GM23248 (cell line): Measurements from ENCODE around the gene LRCOL1. TPM values are rescaled to one million over a fixed set of nuclear protein-coding genes. Genes with fewer than 3 reads are reported as not detected.

Source experiments
- DNase-seq: peaks from one replicate; pipeline ENCODE4 v3.0.0-alpha.2; 2015
- H2AFZ ChIP-seq: fragments of 200-600 bp; sonication (generic); 2 replicates; pipeline ENCODE4 v1.6.1; 2016; ENCODE audit warnings: antibody characterized with exemption
- H3F3A ChIP-seq: fragments of 200-600 bp; sonication (generic); 2 replicates; pipeline ENCODE4 v1.6.1; 2016; ENCODE audit warnings: mild to moderate bottlenecking, antibody characterized with exemption, mixed run types; ENCODE audit not compliant: insufficient read depth
- H3K27ac ChIP-seq: fragments of 200-600 bp; sonication (generic); 2 replicates; pipeline ENCODE4 v1.5.1; 2016; ENCODE audit warnings: mild to moderate bottlenecking
- H3K27me3 ChIP-seq: fragments of 200-600 bp; sonication (generic); replicated peaks from 2 replicates; pipeline ENCODE4 v1.6.1; 2016; ENCODE audit warnings: mild to moderate bottlenecking; ENCODE audit not compliant: insufficient read depth
- H3K36me3 ChIP-seq: fragments of 200-600 bp; sonication (generic); 2 replicates; pipeline ENCODE4 v1.6.1; 2016; ENCODE audit warnings: low read depth, mild to moderate bottlenecking
- H3K4me1 ChIP-seq: fragments of 200-600 bp; sonication (generic); 2 replicates; pipeline ENCODE4 v1.6.1; 2016; ENCODE audit warnings: mild to moderate bottlenecking; ENCODE audit not compliant: insufficient read depth
- H3K4me2 ChIP-seq: fragments of 200-600 bp; sonication (generic); one replicate; pipeline ENCODE4 v1.6.1; 2016; ENCODE audit warnings: mild to moderate bottlenecking; ENCODE audit not compliant: unreplicated experiment
- H3K4me3 ChIP-seq: fragments of 200-600 bp; sonication (generic); 2 replicates; pipeline ENCODE4 v1.5.1; 2016; ENCODE audit warnings: mild to moderate bottlenecking
- H3K79me2 ChIP-seq: fragments of 200-600 bp; sonication (generic); 2 replicates; pipeline ENCODE4 v1.6.1; 2016; ENCODE audit warnings: mild to moderate bottlenecking; ENCODE audit not compliant: insufficient read depth
- H3K9ac ChIP-seq: fragments of 200-600 bp; sonication (generic); 2 replicates; pipeline ENCODE4 v1.6.1; 2016; ENCODE audit warnings: mild to moderate bottlenecking
- H3K9me2 ChIP-seq: fragments of 200-600 bp; sonication (generic); 2 replicates; pipeline ENCODE4 v1.6.1; 2016; ENCODE audit warnings: mixed run types, mild to moderate bottlenecking, moderate library complexity; ENCODE audit not compliant: insufficient read depth
- H3K9me3 ChIP-seq: fragments of 200-600 bp; sonication (generic); one replicate; pipeline ENCODE4 v1.6.1; 2017; ENCODE audit warnings: low read depth
- H4K20me1 ChIP-seq: fragments of 200-600 bp; sonication (generic); 2 replicates; pipeline ENCODE4 v1.6.0; 2016; ENCODE audit not compliant: insufficient read depth
- EZH2 ChIP-seq: fragments of 200-600 bp; sonication (generic); IDR thresholded peaks from 2 replicates; pipeline ENCODE4 v1.6.1; 2018; ENCODE audit warnings: antibody characterized with exemption, mild to moderate bottlenecking; ENCODE audit not compliant: insufficient read depth, poor library complexity, severe bottlenecking
- EZH2phosphoT487 ChIP-seq: fragments of 200-600 bp; sonication (generic); IDR thresholded peaks from 2 replicates; pipeline ENCODE4 v1.6.1; 2018; ENCODE audit warnings: antibody characterized with exemption, moderate library complexity, mild to moderate bottlenecking, low read depth; ENCODE audit not compliant: insufficient read depth
- WGBS, 2 experiments: methylation state at CpG; one replicate each; pipeline ENCODE4 v1.1.6; 2015 to 2017; ENCODE audit warnings: low lambda C conversion rate in 2 of 2, low coverage in 1 of 2; ENCODE audit errors: missing lambda C conversion rate in 2 of 2; 5-methylcytosine and 5-hydroxymethylcytosine counted together
- in situ Hi-C: fragments of 300-500 bp; cut with MboI; formaldehyde crosslinking; loops from 2 replicates; pipeline ENCODE4 v1.15.0; 2020
- polyA plus RNA-seq: library from polyadenylated mRNA; unstranded; fragments of >200 nt; fragmentation: Nextera tagmentation; extraction: Ambion mirVana; gene quantifications from 2 replicates; pipeline ENCODE4 v1.2.1, GENCODE V29; 2016
- total RNA-seq: library from RNA; depleted of rRNA; stranded (reverse); fragments of >200 nt; shearing (Covaris generic); gene quantifications from 2 replicates; pipeline ENCODE4 v1.2.3, GENCODE V29; 2014

The LRCOL1 gene
- total and polyA plus RNA-seq, 2 experiments from 2014 or later, result not detected

- Histone ChIP-seq H3K4me2 (no peak overlapping the region), H3K9me3 (no peaks in the 10 kb centered on the region), H3K4me3 (no peak overlapping the region), H4K20me1 (no peaks in the 10 kb centered on the region), H3F3A (no peaks in the 10 kb centered on the region), H3K36me3 (no peaks in the 10 kb centered on the region), H3K79me2 (no peaks in the 10 kb centered on the region), H3K27ac (no peak overlapping the region), H3K9me2 (no peaks in the 10 kb centered on the region), H3K27me3 (no peaks in the 10 kb centered on the region; the same call in 1 of the 2 replicates), H3K9ac (no peak overlapping the region), H2AFZ (no peak overlapping the region), H3K4me1 (no peaks in the 10 kb centered on the region)
- WGBS, 2 experiments, result 88% methylated on average over 19 of the region's 19 CpGs
- no peak for TF ChIP-seq EZH2phosphoT487
- TF ChIP-seq EZH2, result no peak
- in situ Hi-C loops, result no loop called here
- no peak for DNase-seq
These were observed 21.3 kb downstream of the LRCOL1 start for GRCh38 chr12:132588821-132589669.

GRCh38 chr12:132588319-132588718, 22.1 kb downstream of the LRCOL1 start:
- no peak for DNase-seq
- Histone ChIP-seq H3K36me3 (no peaks in the 10 kb centered on the region), H4K20me1 (no peaks in the 10 kb centered on the region), H3K27me3 (no peaks in the 10 kb centered on the region; the same call in 1 of the 2 replicates), H2AFZ (no peak overlapping the region), H3K4me3 (no peak overlapping the region), H3K9ac (no peak overlapping the region), H3F3A (no peaks in the 10 kb centered on the region), H3K4me2 (no peak overlapping the region), H3K9me3 (no peaks in the 10 kb centered on the region), H3K27ac (no peak overlapping the region), H3K9me2 (no peaks in the 10 kb centered on the region), H3K79me2 (no peaks in the 10 kb centered on the region), H3K4me1 (no peaks in the 10 kb centered on the region)
- TF ChIP-seq EZH2 (no peak), EZH2phosphoT487 (no peak)
- in situ Hi-C loops, result no loop called here
- WGBS, 2 experiments, result 69% methylated on average over 6 of the region's 6 CpGs

GRCh38 chr12:132587781-132588180, 22.6 kb downstream of the LRCOL1 start:
- Histone ChIP-seq H3K4me1 (no peaks in the 10 kb centered on the region), H3K27ac (no peak overlapping the region), H3K9me3 (no peaks in the 10 kb centered on the region), H4K20me1 (no peaks in the 10 kb centered on the region), H3K4me2 (no peak overlapping the region), H3F3A (no peaks in the 10 kb centered on the region), H3K36me3 (no peaks in the 10 kb centered on the region), H3K27me3 (no peaks in the 10 kb centered on the region; the same call in 1 of the 2 replicates), H2AFZ (no peak overlapping the region), H3K4me3 (no peak overlapping the region), H3K9me2 (no peaks in the 10 kb centered on the region), H3K79me2 (no peaks in the 10 kb centered on the region), H3K9ac (no peak overlapping the region)
- 44 to 47% methylated on average over 3 of the region's 3 CpGs for WGBS, 2 experiments
- TF ChIP-seq EZH2, result no peak
- in situ Hi-C loops, result no loop called here
- no peak for DNase-seq

- Histone ChIP-seq H2AFZ (no peak overlapping the region), H3K36me3 (no peaks in the 10 kb centered on the region), H3K4me2 (no peak overlapping the region), H3K9me2 (no peaks in the 10 kb centered on the region), H3K27ac (no peak overlapping the region), H4K20me1 (no peaks in the 10 kb centered on the region), H3K9ac (no peak overlapping the region), H3K9me3 (no peaks in the 10 kb centered on the region), H3K4me1 (no peaks in the 10 kb centered on the region), H3K27me3 (no peaks in the 10 kb centered on the region), H3F3A (no peaks in the 10 kb centered on the region), H3K4me3 (no peak overlapping the region), H3K79me2 (no peaks in the 10 kb centered on the region)
- TF ChIP-seq EZH2 (no peak), EZH2phosphoT487 (no peak)
- DNase-seq, result no peak
- WGBS, 2 experiments, result 89 to 91% methylated on average over 8 to 18 of the region's 18 CpGs
- in situ Hi-C loops, result no loop called here
These were observed 23.5 kb downstream of the LRCOL1 start for GRCh38 chr12:132586929-132587328.
